ENCODE measurements around the gene CXXC5. TPM values are rescaled to one million over a fixed set of nuclear protein-coding genes. Genes with fewer than 3 reads are reported as not detected.

Gene CXXC5
- total RNA-seq, 1 donor from 2014 or later = 1.5 TPM

- intact Hi-C loops (cut with micrococcal nuclease) = no loop called here
Measured at GRCh38 chr5:139662617-139663016, 14.5 kb downstream of the CXXC5 start.

DNA sequence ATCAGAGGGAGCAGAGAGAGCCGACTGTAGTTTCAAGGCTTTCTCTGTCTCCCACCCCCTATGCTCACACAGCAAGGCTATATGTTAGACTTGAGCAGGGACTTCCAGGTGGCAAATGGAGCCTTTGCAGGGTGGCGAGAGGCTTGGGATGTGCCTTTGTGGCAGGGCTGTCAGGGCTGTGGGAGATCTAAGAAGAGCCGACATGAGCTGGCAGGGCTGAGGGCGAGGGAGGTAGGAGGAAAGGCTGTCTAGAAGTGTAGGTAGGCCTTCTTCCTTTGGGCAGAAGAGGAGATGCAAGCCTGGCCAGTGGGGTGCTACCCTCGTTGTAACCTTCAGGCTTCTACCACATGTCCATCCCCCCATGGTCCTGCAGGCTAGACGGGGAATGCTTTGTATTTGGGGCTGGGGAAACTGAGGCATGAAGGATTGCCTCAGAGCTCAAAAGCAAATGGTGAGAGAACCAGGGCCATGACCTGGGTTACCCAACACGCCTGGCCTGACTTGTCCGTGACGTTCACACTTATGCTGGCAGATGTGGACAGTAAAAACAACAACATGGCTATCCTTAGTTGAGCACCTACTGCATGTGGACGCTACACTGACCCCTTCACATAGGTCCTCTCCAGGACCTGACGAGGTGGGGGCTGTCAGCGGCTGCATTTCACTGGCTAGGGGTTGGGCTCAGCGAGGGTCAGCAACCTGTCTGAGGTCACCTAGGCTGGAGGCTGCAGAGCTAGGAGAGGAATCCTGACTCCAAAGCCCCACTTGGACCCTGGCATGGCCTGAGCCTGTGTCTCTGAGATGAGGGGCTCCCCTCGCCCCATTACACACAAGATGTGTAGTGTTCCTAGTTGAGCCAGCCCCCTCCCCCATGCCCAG, 15.3 kb downstream of the CXXC5 start:
- intact Hi-C loops (cut with micrococcal nuclease) = no loop called here

- intact Hi-C loops (cut with micrococcal nuclease) = no loop called here
Measured at GRCh38 chr5:139664086-139664693, 16.0 kb downstream of the CXXC5 start.

DNA sequence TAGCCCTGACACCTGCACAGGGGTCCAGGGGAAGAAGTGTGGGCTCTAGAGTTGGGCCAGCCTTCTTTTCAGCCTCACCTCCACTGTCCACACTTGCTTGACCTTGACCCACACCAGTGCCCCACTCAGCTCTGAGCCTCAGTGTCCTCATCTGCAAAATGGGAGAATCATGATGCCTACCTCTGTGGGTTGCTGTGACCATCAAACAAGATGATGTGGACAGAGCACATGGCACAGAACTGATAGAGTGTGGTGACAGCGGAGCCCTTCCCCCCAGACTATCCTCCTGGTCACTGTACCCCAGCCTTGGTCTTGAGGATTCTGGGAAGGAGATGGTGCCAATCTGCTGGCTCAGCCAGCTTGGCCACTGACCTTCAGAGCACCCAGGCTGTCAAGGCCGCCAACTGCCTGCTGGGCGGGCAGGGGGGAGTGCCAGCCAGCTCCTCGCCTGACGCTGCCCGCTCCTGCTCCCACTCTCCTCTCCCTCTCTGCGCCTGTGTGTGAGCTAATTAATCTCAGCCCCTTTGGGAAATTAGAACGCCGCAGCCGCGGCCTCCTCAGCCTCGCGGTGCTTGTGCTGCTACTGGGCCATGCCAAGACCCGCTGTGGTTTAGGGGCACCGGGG, 16.7 kb downstream of the CXXC5 start:
- intact Hi-C loops (cut with micrococcal nuclease) = no loop called here

DNA sequence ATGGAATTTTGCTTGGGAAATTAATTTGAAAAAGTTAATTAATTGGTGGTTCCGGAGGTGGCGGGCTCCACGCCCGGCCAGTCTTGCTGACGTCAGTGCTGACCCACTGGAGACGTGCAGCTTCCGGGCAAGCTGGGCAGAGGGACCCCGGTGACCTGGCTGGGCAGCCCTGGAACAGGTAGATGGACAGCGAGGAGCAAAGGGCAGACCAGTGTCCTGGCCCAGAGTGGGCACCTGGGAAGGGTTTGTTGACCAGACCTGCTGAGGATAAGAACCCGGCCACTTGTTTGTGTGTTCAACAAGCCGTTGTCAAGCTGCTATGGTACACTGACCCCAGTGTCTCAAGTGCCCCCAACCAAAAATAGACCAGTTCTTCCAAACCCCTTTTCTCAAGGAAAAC, 17.5 kb downstream of the CXXC5 start:
- intact Hi-C loops (cut with micrococcal nuclease) = loop anchor here (2.0 kb wide), 1 partner anchor 29 kb away; no protein-coding TSS in a partner anchor

DNA sequence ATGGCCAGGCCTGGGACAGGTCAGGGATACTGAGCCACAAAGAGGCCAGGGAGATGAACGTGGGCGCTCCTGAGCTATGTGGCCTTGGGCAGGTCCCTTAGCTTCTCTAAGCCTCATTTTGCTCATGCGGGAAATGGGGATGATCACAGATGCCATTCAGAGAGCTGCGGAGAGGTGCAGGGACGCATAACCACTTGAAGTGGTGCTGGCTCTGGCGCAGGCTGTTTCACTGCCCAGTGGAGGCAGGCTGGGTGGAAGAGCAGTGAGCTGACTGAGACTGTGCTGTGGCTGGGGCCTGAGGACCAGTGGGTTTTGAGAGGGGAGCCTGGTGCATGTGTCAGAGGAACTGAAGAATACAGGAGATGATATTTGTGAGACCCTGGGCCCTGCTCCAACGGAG, 18.4 kb downstream of the CXXC5 start:
- intact Hi-C loops (cut with micrococcal nuclease) = loop anchor here (2.0 kb wide), 1 partner anchor 30 kb away; no protein-coding TSS in a partner anchor

GRCh38 chr5:139667001-139667729, 19.0 kb downstream of the CXXC5 start:
- intact Hi-C loops (cut with micrococcal nuclease) = loop anchor here (2.0 kb wide), 1 partner anchor 30 kb away; no protein-coding TSS in a partner anchor

DNA sequence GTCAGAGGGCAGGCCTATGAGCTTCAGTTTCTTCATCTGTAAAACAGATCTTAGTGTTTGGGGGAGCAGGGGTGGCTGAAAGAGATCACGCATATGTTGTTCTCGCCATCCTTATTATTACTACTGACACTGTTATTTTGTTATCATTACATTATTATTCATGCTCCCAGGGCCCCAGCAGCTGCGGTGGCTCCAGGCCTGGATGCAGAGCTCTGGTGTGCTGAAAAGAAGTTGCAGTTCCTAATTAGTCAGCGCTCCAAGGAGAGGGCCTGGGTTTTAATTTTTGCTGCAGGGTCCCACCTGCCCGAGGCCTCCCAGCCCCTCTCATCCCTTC, 19.5 kb downstream of the CXXC5 start:
- intact Hi-C loops (cut with micrococcal nuclease) = loop anchor here (2.0 kb wide), 2 partner anchors 15 to 31 kb away; no protein-coding TSS in a partner anchor

- intact Hi-C loops (cut with micrococcal nuclease) = loop anchor here (2.0 kb wide), 1 partner anchor 15 kb away; no protein-coding TSS in a partner anchor
Measured at GRCh38 chr5:139668064-139668880, 20.1 kb downstream of the CXXC5 start.

DNA sequence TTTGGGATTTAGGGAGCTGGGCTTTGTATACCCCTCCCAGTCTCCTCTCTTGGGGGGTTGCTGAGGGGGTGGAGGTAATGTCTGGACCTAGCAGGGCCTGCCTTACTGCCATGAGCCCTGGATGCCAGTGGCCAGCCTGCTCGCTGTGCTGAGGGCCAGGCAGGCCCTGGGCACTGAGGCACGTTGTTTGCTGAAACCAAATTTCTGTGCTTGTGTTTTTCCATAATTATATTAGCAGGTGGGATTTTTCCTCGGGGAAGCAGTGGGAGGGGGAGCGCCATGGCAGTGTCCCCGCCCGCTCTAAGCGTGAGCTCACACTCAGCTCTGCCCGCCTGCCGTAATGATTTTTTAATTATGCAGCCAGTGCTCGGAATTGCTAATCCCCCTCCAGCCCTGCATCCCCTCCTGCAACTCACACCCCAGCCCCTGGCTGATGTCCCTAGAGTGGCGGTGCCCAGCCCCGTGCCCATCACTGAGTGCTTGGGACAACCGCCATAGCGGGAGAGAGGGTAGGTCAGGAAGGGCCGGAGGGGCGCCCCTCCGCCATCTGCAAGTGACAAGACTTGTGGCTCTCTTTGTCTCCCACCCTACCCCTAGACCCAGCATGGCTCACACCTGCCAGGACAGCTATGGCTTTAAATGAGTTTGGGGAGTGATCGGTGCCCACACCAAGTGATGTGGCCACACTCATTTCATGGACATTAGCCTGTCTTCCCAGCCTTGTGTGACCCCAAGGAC, 20.9 kb downstream of the CXXC5 start:
- intact Hi-C loops (cut with micrococcal nuclease) = loop anchor here (2.0 kb wide), 1 partner anchor 16 kb away; no protein-coding TSS in a partner anchor

DNA sequence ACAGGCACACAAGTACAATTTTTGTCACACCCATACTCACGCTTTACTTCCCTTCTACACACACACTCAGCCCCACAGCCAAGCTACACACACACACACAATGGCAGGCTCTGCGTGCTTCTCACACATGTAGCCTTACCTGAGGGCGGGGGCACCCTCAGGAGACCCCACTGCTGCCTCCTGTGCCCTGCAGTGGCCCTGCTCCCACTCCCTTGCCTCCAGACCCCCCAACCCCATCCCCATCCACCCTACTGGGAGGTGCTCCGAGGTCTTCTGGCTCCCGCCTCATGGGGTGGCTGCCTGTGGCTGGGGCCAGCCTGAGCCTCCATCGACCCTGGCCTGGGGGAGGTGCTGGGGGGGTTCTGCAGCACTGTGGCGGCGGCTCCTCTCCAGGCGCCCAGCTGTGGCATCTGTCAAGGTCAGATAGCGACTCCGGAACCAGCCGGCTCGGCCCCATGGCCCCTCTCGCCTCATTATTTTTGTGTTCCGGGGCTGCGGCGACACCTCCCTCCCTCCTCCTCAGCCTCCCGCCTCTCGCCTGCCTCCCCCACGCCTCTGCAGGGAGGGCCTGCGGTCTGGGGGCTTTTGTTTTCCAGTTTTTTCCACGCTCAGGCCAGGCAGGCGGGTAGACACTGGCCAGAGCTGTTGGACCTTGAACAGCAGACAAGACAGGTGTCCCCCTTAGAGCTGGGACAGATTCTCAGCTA, 21.7 kb downstream of the CXXC5 start:
- intact Hi-C loops (cut with micrococcal nuclease) = loop anchor here (2.0 kb wide), 1 partner anchor 17 kb away; no protein-coding TSS in a partner anchor

GRCh38 chr5:139670369-139671095, 22.4 kb downstream of the CXXC5 start:
- intact Hi-C loops (cut with micrococcal nuclease) = no loop called here

DNA sequence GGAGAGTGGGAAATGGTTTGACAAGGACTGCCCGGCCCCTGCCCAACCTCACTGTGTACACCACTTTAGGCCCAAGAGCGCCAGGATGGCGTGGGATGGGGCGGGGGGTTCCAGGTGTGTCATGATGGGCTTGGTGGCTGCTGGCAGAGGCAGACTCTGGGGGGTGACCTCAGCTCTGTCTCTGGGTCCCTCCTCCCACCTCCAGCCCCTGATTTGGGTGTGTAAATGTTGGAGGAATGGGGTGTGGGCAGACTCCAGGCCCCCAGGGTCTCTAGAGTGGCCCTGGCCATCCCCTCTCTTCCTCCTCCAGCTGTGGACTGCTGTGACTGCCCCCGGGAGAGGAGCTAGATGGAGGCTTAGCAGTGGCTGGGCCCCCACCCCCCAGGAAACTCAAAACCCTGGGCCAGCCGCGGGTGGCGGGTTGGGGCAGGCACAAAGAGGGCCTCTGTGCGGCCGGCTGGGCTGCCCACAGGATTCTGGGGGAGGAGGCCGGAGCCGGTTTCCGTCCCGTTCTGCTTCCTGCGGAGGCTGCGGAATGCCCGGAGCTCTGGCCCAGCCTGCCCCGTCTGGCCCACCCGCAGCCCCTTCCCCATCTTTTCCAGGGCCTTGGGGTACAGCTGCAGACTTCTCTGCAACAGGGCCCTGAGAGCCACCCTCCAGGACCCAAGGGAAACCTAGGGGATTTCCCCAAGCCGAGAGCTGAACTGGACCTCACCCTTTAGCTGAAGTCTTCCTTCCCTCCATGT, 23.1 kb downstream of the CXXC5 start:
- intact Hi-C loops (cut with micrococcal nuclease) = no loop called here

- intact Hi-C loops (cut with micrococcal nuclease) = no loop called here
Measured at GRCh38 chr5:139675213-139675612, 27.1 kb downstream of the CXXC5 start.

DNA sequence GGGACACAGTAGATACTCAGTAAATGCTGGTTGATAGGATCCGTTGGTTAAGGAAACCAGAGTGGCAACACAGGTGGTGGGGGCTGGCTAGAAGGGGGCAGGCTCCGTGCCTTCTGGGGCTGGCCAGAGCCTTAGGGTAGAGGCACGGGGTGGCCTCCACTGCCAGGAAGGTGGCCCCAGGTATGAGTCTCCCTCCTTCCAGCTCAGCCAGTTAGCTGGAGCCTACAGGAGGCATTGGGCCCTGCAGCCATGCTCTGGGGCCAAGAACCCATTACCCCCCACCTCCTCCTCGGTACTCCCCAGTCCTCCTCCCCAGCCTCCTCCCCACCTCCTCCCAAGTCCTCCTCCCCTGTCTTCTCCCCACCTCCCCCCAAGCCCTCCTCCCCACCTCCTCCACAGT, 27.7 kb downstream of the CXXC5 start:
- intact Hi-C loops (cut with micrococcal nuclease) = no loop called here

- intact Hi-C loops (cut with micrococcal nuclease) = no loop called here
Measured at GRCh38 chr5:139676406-139676805, 28.3 kb downstream of the CXXC5 start.

GRCh38 chr5:139676951-139677735, 29.0 kb downstream of the CXXC5 start:
- intact Hi-C loops (cut with micrococcal nuclease) = no loop called here
